GM19328 (cell line): Measurements from ENCODE around the gene PPP1R14C.

Experiments
- ATAC-seq: cut with Tn5 transposase; IDR thresholded peaks from one replicate; pipeline ENCODE4 v1.9.1; 2021; ENCODE audit warnings: mild to moderate bottlenecking, moderate library complexity; ENCODE audit not compliant: unreplicated experiment

Gene PPP1R14C

GRCh38 chr6:150189122-150189521 lies 46.3 kb downstream of the PPP1R14C start:
- no peak for ATAC-seq

GRCh38 chr6:150191809-150192208 lies 49.0 kb downstream of the PPP1R14C start:
- no peak for ATAC-seq

- ATAC-seq = no peak
Observed at GRCh38 chr6:150194195-150194594, 51.4 kb downstream of the PPP1R14C start.

- ATAC-seq = no peak
Observed at GRCh38 chr6:150195996-150196417, 53.2 kb downstream of the PPP1R14C start.

GRCh38 chr6:150196942-150197745 lies 54.3 kb downstream of the PPP1R14C start:
- no peak for ATAC-seq

GRCh38 chr6:150198532-150198931 lies 55.7 kb downstream of the PPP1R14C start:
- no peak for ATAC-seq

GRCh38 chr6:150199241-150199640 lies 56.4 kb downstream of the PPP1R14C start:
- ATAC-seq = no peak

- ATAC-seq = no peak
Observed at GRCh38 chr6:150200428-150201100, 57.7 kb downstream of the PPP1R14C start.

GRCh38 chr6:150201285-150201684 lies 58.4 kb downstream of the PPP1R14C start:
- ATAC-seq = no peak

- no peak for ATAC-seq
Observed at GRCh38 chr6:150201772-150202329, 59.0 kb downstream of the PPP1R14C start.

- no peak for ATAC-seq
Observed at GRCh38 chr6:150202404-150202803, 59.6 kb downstream of the PPP1R14C start.

- ATAC-seq = no peak
Observed at GRCh38 chr6:150202934-150203333, 60.1 kb downstream of the PPP1R14C start.

- ATAC-seq = no peak
Observed at GRCh38 chr6:150203378-150203777, 60.5 kb downstream of the PPP1R14C start.

- no peak for ATAC-seq
Observed at GRCh38 chr6:150203871-150204545, 61.2 kb downstream of the PPP1R14C start.

- no peak for ATAC-seq
Observed at GRCh38 chr6:150204705-150205472, 62.0 kb downstream of the PPP1R14C start.

GRCh38 chr6:150207931-150208570 lies 65.2 kb downstream of the PPP1R14C start:
- no peak for ATAC-seq

- no peak for ATAC-seq
Observed at GRCh38 chr6:150208611-150209352, 65.9 kb downstream of the PPP1R14C start.

- ATAC-seq = no peak
Observed at GRCh38 chr6:150209415-150209814, 66.6 kb downstream of the PPP1R14C start.

- no peak for ATAC-seq
Observed at GRCh38 chr6:150211700-150212511, 69.1 kb downstream of the PPP1R14C start.
